Inferior parietal cortex (tissue), 1 donor: ENCODE measurements around the gene XKR8.

Source experiments
- DNase-seq: peaks from one replicate; pipeline ENCODE4 v3.0.0-alpha.2; 2016; ENCODE audit errors: extremely low spot score

XKR8 gene, protein sequence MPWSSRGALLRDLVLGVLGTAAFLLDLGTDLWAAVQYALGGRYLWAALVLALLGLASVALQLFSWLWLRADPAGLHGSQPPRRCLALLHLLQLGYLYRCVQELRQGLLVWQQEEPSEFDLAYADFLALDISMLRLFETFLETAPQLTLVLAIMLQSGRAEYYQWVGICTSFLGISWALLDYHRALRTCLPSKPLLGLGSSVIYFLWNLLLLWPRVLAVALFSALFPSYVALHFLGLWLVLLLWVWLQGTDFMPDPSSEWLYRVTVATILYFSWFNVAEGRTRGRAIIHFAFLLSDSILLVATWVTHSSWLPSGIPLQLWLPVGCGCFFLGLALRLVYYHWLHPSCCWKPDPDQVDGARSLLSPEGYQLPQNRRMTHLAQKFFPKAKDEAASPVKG

DNA sequence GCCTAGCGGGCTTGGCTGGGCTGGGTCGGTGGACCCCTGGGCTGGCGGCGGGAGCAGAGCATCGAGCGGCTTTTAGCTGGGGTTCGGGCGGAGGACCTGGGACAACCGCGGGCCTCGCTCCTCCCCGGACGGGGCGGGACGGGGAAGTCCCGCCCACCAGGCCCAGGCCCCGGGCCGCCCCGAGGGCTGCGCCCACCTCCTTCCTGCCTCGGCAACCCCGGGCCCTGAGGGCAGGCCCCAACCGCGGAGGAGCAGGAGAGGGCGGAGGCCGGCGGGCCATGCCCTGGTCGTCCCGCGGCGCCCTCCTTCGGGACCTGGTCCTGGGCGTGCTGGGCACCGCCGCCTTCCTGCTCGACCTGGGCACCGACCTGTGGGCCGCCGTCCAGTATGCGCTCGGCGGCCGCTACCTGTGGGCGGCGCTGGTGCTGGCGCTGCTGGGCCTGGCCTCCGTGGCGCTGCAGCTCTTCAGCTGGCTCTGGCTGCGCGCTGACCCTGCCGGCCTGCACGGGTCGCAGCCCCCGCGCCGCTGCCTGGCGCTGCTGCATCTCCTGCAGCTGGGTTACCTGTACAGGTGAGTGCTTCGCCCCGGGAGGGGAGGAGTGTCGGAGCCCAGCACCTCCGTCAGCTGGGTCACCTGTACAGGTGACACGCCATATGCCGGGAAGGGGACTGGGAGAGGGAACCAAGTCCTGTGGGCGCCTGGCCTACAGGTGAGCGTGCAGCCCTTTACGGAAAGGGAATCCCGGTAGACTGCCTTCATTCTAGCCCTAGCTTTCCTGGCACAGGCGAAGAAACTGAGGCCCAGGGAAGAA is at the start of gene XKR8:
Gene XKR8 (plus strand): TSS at position 182 of the 812 bp plus-strand sequence. CDS start 97 bp downstream, at position 279.
- DNase-seq: no peak

GRCh38 chr1:27912429-27912828 is 47.3 kb upstream of the XKR8 start:
- DNase-seq: no peak

DNA sequence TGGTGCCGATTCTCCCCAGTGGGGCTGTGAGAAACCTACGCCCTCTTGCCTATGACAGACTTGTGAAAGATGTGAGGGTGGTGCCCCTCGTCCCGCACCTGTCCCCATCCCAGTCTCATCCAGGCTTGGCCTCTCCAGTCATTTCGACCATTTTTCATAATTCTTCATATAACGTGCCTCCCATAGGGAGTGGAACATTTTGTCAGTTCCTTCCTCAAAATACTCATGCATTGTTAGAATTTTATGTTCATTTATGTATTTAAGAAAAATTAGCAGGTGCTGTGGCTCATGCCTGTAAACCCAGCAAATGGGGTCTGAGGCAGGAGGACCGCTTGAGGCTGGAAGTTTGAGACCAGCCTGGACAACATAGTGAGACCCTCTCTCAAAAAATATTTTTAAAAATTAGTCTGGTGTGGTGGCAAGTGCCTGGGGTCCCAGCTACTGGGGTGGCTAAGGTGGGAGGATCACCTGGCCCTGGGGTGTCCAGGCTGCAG is 44.6 kb upstream of the XKR8 start:
- DNase-seq: no peak

- no peak for DNase-seq
Observed at GRCh38 chr1:27922272-27922671, 37.5 kb upstream of the XKR8 start.

DNA sequence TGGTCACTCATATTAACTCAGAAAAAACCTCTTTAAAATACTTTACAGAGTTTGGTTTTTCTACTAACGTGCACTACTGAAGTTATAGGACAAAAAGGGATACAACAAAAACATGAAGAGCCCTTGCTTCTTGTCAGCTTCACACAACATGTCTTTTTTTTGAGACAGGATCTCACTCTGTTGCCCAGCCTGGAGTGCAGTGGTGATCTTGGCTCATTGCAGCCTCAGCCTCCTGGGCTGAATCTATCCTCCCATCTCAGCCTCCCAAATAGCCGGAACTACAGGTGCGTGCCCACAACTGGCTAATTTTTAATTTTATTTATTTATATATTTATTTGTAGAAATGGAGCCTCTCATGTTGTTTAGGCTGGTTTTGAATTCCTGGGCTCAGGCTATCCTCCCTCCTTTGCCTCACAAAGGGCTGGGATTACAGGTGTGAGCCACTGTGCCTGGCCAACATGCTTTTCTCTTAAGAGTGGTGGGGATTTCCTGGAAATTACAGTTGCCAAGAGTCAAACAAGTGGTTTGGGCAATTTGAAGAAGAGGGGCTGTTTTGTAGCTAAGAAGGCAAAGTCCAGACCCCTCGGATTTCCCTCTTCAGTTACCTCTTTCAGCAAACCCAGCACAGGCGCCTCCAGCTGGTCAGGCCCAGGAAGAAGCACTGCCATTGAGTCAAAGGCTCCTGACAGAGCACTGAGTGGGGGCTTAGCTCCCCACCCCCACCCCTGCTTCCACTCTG is 31.4 kb upstream of the XKR8 start:
- no peak for DNase-seq

GRCh38 chr1:27931184-27931583 is 28.6 kb upstream of the XKR8 start:
- no peak for DNase-seq

- no peak for DNase-seq
Observed at GRCh38 chr1:27931759-27932158, 28.0 kb upstream of the XKR8 start.

DNA sequence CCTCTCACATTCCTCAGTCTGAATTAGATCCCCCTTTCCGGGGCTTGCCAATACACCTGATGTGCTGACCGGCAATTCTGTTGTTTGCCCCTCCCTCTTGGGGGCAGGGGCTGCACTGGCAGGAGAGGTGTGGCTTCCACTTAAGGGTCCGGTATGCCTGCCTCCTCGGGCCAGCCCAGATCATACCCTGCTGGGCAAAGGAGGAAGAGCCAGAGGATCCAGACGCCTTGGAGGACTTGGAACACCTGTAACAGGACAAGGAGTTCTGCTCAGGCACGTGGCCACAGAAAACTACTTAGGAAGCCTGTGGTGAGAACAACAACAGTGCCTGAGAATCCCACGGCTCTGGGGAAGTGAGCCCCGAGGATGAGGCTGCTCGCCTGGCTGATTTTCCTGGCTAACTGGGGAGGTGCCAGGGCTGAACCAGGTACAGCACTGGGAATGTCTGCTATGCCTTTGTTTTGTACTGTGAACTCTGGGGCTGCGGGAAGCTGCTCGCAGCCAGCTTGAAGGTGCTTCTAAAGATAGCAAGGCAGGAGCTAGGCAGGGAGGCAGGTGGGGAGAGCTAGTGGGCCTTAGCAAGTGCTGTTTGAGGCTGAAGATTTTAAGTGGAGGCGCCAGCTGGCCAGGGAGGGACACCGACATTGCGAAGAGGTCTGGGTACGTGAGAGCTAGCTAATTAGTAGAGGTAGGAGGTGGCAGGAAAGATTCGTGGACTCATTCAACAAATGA is 24.8 kb upstream of the XKR8 start, which contains the start of gene SMPDL3B:
Gene SMPDL3B (plus strand): TSS at position 183 of the 732 bp plus-strand sequence. CDS start 184 bp downstream, at position 367.
- DNase-seq: no peak

- no peak for DNase-seq
Observed at GRCh38 chr1:27935721-27936120, 24.1 kb upstream of the XKR8 start.

- DNase-seq: no peak
Observed at GRCh38 chr1:27936370-27936769, 23.4 kb upstream of the XKR8 start.

- DNase-seq: no peak
Observed at GRCh38 chr1:27937524-27937836, 22.3 kb upstream of the XKR8 start.

GRCh38 chr1:27938488-27938887 is 21.3 kb upstream of the XKR8 start:
- no peak for DNase-seq

DNA sequence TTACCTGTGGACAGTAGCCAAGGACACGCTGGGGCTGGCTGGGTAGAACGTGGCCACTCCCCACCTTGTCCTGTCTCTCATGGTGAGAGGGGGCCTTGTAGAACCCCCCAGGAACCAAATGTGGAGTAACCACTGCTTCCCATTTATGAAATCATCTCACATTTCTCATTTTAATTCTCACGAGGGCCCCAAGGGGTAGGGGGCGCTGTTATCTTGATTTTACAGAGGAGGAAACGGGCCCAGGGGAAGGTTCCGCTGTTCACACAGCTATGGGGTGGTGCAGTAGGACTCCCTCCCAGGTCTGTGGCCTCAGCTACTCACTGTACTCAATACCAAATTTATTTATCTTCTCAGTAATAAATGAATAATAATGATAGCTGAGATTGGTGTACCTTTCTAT is 19.5 kb upstream of the XKR8 start:
- no peak for DNase-seq

DNA sequence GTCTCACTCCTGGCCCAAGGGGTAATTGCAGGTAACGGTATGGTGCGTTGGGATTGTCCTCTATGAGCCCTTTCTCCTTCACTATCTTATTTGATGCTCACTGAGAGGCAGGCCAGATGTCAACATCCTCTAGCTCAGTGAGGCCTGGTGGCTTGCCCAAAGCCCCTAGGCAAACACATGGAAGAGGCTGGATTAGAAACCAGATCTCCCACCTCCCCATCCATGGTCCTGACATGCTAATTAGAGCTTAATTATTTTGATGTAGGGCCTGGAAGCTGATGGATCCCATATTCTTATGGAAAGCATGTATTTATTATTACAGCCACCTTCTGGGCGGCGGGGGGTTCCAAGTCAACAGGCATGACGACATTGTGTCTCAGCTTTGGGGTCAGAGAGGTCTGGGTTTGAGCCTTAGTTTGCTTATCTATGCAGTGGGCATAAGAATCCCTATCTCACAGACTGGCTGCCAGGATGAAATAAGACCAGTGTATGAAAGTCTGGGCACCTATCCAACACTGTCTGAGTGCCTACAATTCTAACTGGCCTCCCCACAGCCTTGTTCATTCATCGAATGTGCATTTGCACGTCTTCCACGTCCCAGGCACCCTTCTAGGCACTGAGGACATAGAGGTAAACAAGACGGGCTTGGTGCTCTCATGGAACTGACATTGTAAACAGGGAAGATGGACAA is 18.8 kb upstream of the XKR8 start:
- no peak for DNase-seq

DNA sequence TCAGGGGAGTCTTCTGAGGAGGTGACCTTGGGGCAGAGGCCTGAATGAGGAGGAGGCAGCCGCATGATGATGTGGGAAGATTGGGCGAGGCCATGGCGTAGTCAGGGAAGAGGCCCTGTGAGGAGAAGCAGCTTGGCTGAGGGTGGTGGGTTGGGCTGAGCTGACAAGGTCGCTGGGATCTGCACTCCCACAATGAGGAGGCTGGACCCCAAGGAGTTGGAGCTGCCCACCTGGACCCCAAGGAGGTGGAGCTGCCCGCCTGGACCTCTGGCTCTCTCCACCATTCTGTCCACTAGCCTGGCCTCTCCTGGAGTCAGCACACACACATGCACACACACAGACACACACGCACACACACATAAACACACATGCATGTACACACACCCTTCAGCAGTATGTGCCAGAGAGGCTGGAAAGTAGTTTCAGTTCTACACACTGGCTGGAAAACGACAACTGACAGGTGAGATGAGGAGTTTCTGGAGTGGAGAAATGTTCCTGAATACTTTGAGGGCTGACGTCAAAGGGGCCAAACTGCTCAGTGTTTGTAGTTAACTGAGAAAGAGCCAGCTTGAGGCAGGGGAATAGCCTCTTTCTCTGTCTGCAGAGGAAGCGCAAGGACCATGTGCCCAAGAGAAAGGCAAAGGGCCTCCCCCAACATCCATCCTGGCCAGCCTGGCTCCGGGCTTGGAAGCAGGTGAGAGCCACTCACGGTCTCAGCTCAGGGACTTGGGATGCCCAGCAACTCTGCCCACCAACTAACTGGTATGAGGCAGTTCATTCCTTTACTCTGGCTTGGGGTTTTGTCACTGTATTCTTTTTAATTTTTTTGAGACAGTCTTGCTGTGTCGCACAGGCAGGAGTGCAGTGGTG is 17.9 kb upstream of the XKR8 start:
- DNase-seq: no peak

DNA sequence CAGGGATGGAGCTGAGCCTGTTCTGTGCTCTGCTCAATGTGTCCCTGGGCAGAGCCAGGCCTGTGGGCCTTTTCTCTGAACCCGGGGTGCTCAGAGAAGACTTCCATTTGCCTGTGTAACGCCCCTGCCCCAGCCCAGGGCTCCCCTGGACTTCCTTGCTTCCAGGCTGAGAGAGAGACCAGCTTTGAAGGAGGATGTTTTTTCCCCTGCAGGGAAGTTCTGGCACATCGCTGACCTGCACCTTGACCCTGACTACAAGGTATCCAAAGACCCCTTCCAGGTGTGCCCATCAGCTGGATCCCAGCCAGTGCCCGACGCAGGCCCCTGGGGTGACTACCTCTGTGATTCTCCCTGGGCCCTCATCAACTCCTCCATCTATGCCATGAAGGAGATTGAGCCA is 14.8 kb upstream of the XKR8 start:
- no peak for DNase-seq

GRCh38 chr1:27949027-27949426 is 10.7 kb upstream of the XKR8 start:
- no peak for DNase-seq

- no peak for DNase-seq
Observed at GRCh38 chr1:27951396-27951795, 8.4 kb upstream of the XKR8 start.

GRCh38 chr1:27952147-27952546 is 7.6 kb upstream of the XKR8 start:
- DNase-seq: no peak

DNA sequence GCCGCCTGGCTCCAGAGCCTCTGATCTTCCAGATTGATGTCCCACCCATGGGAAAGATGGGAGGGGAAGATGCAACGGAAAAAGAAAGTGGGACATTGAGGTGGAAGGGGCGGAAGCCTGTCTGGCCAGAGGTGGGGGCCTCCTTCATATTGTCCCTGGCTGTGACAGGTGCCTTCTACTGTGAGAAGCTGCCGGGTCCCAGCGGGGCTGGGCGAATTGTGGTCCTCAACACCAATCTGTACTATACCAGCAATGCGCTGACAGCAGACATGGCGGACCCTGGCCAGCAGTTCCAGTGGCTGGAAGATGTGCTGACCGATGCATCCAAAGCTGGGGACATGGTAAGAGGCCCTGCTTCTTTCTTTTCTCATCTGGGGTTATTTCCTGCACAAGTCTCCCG is 5.6 kb upstream of the XKR8 start:
- DNase-seq: no peak
